Measurements from ENCODE around the gene LCLAT1.

The LCLAT1 gene

DNA sequence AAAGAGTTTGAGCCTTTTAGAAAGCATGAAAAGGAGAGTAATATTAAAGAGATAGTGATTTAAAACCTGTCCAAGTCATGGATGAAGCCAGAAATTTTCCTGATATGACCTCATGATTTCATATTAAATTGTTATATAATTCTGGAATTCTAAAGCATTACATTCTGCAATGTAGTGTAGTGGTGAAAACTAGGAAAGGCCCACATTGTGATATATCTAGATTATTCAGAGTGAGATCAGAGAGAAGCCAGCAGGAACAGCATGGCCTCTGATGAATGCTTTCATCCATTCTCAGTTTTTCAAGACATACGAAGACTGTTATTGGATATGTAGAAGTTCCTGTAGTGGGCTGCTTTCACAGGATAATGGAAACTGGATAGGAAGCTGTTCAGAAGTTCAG, 98.8 kb downstream of the LCLAT1 start:
- TF ChIP-seq, protein P1, sequence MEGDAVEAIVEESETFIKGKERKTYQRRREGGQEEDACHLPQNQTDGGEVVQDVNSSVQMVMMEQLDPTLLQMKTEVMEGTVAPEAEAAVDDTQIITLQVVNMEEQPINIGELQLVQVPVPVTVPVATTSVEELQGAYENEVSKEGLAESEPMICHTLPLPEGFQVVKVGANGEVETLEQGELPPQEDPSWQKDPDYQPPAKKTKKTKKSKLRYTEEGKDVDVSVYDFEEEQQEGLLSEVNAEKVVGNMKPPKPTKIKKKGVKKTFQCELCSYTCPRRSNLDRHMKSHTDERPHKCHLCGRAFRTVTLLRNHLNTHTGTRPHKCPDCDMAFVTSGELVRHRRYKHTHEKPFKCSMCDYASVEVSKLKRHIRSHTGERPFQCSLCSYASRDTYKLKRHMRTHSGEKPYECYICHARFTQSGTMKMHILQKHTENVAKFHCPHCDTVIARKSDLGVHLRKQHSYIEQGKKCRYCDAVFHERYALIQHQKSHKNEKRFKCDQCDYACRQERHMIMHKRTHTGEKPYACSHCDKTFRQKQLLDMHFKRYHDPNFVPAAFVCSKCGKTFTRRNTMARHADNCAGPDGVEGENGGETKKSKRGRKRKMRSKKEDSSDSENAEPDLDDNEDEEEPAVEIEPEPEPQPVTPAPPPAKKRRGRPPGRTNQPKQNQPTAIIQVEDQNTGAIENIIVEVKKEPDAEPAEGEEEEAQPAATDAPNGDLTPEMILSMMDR (conservative IDR thresholded peaks at IDR 0.05; ENCODE audit: low read depth, low read length): no peak
- no peak for DNase-seq (ENCODE audit: low read depth)
- no peak overlapping the region for H3K4me3 ChIP-seq (ENCODE audit: low read length)

DNA sequence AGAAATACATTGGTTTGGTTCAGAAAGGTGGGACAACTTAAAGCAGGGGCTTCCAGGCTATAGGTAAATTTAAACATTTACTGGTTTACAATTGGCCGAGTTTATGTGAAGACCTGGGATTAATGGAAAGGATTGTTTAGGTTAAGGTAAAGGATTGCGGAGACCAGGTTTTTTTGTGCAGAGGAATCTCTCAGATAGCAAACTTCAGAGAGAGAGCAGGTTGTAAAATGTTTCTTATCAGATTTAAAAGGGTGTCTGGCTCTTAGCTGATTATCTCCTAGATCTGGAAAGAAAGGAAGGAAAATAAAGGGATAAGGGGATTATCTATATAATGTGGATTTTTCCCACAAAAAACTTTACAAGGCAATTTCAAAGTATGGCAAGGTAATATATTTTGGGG, 101.3 kb downstream of the LCLAT1 start:
- TF ChIP-seq, protein P1 (conservative IDR thresholded peaks at IDR 0.05; ENCODE audit: low read depth, low read length): no peak
- no peak for DNase-seq (ENCODE audit: low read depth)
- H3K4me3 ChIP-seq (ENCODE audit: low read length): no peak overlapping the region

DNA sequence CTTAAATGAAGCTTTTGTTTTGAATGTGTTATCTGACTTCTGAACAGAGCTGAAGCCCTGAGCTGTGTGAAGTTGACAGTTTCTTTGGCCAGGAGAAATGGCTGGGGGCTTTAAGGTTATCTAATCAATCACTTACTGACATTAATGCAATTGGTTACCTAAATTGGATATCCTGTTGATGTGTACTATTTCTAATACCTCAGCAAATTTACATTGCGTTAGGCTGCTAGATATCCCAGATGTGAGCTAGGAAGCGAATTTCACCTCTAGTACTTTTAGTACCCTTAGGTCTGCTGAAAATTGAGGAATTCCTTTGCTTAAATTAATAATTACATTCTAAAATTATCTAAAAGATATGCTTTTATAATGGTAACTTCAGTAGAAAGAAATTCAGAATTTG, 102.0 kb downstream of the LCLAT1 start:
- no peak for DNase-seq (ENCODE audit: low read depth)
- TF ChIP-seq, protein P1 (conservative IDR thresholded peaks at IDR 0.05; ENCODE audit: low read depth, low read length): no peak
- no peak overlapping the region for H3K4me3 ChIP-seq (ENCODE audit: low read length)

DNA sequence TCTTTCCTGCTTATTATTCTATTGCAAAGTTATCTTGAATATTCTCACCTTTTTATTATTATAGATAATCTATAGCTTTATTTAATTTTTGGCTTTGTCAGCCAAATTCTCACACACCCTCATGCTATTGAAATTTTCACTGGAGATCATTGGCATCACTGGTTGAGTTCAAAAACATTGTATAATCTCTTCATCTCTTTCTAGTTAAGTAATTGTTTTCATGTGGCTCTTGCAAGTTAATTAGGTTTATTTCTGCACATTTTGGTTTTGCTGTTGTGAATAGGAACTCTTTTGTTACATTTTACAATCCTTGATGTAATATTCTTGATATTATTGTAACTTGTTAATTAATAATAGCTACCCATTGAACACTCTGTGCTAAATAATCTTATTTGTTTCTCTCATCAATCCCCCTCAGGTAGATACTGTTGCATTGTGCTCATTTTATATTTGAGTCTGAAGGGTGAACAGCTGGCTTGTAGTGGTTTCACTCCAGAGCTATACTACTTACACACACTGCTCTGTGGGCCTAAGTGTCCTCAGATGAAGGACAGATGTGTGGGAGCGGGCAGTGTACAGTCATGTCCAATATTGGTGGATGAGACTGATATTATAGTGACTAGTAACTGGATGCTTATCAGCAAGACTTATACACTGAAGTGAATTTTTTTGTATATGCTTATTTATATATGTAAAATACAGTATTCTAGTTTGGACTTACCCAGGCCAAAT, 112.7 kb downstream of the LCLAT1 start:
- DNase-seq (ENCODE audit: low read depth): no peak
- no peak overlapping the region for H3K4me3 ChIP-seq (ENCODE audit: low read length)
- TF ChIP-seq, protein P1 (conservative IDR thresholded peaks at IDR 0.05; ENCODE audit: low read depth, low read length): no peak

GRCh38 chr2:30561349-30561748, 114.3 kb downstream of the LCLAT1 start:
- H3K4me3 ChIP-seq (ENCODE audit: low read length): no peak overlapping the region
- TF ChIP-seq, protein P1 (conservative IDR thresholded peaks at IDR 0.05; ENCODE audit: low read depth, low read length): no peak
- DNase-seq (ENCODE audit: low read depth): no peak

DNA sequence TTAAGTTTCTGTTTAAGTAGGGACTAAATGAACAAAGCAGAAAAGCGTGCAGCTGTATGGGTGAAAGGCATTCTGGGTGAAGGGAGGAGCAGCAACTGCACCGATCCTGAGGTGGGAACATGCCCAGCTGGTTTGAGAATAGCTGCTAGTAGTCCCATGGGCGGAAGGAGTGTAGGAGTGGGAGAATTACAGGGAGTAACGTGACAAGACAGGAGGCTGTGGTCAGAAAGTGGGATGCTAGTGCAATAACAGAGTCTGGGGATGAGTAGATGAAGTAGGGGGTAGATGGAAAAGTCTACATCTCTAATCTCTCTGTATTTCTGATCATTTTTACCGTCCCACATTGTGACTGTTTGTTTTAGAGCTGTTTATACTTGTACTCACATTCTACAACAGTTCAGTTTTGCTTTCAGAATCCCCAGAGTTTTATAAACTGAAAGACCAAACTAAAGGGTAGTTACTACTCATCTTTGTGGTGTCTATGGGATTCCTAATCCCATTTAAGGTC, 118.9 kb downstream of the LCLAT1 start:
- DNase-seq (ENCODE audit: low read depth): no peak
- TF ChIP-seq, protein P1 (conservative IDR thresholded peaks at IDR 0.05; ENCODE audit: low read depth, low read length): no peak
- H3K4me3 ChIP-seq (ENCODE audit: low read length): no peak overlapping the region

GRCh38 chr2:30566631-30567030, 119.6 kb downstream of the LCLAT1 start:
- TF ChIP-seq, protein P1 (conservative IDR thresholded peaks at IDR 0.05; ENCODE audit: low read depth, low read length): no peak
- no peak overlapping the region for H3K4me3 ChIP-seq (ENCODE audit: low read length)
- DNase-seq (ENCODE audit: low read depth): no peak

All from retinal pigment epithelial cell (primary cell).